Activated naive CD4-positive, alpha-beta T cell treated with anti-CD3 and anti-CD28 coated beads, Interleukin-2, amount 10 ng/mL, durations not matched to agents 5 hours and 36 hours (primary cell): ENCODE results near the gene PLGLB2. TPM values are rescaled to one million over a fixed set of nuclear protein-coding genes. Genes with fewer than 3 reads are reported as not detected.

Experiments used
- total RNA-seq, 2 experiments: library from RNA; stranded (reverse); gene quantifications; one replicate each; pipeline ENCODE4 v1.2.3, GENCODE V29; 2021

Gene PLGLB2
- total RNA-seq = 1 to 10 TPM; 1.6 to 3.7 TPM

DNA sequence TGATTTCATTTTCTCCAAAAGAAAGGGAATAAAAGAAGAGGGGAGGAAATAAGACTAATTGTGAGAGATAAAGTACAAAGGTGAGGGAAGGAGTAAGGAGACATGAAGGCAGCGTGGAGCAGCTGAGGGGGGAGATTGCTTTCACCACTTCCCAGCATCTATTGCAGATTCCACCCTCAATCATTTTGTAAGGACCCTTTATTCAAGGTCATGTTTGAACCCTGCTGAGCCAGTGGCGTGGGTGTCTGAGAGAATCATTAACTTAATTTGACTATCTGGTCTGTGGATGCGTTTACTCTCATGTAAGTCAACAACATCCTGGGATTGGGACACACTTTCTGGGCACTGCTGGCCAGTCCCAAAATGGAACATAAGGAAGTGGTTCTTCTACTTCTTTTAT, at the start of gene PLGLB2:
PLGLB2 (plus strand) TSS at position 297 of the 400 bp plus-strand sequence; CDS start at position 364, 67 bp downstream.

Other genes starting within 250 kb of the PLGLB2 start
- 1 to 10 TPM; 1.7 to 2.7 TPM for gene RGPD2, start 77.7 kb downstream of the PLGLB2 start, total RNA-seq